HepG2 (cell line): Measurements from ENCODE around the gene ITGB2. TPM values are rescaled to one million over a fixed set of nuclear protein-coding genes. Genes with fewer than 3 reads are reported as not detected.
"Not testable (repeated sequence)": the region's sequence is repeated elsewhere in the genome, so short reads cannot be mapped to it uniquely, and the experiment has no call there.

Source experiments
- ATF7 ChIP-seq, 2 experiments: fragments of 450-650 bp in 1 of 2; sonication (generic) in 1 of 2; formaldehyde crosslinking in 1 of 2; IDR thresholded peaks; 2 replicates each; pipeline versions ENCODE4 v1.4.0 to v1.6.1; 2016 to 2020; ENCODE audit warnings: antibody characterized with exemption in 1 of 2, mild to moderate bottlenecking in 1 of 2, missing genetic modification reagents in 1 of 2
- ESRRA ChIP-seq: sonication (generic); formaldehyde crosslinking; IDR thresholded peaks from 2 replicates; pipeline ENCODE4 v1.5.1; 2020; ENCODE audit warnings: mild to moderate bottlenecking, low read depth, missing genetic modification reagents
- FOXO1 ChIP-seq: sonication (generic); formaldehyde crosslinking; IDR thresholded peaks from 2 replicates; pipeline ENCODE4 v1.4.0; 2020; ENCODE audit warnings: missing genetic modification reagents
- FOXP1 ChIP-seq, 2 experiments: fragments of 450-650 bp in 1 of 2; IDR thresholded peaks; 2 replicates each; pipeline ENCODE4 v1.6.1; 2017 to 2018; ENCODE audit warnings: antibody characterized with exemption in 1 of 2
- HHEX ChIP-seq: IDR thresholded peaks from 2 replicates; pipeline ENCODE4 v1.6.1; 2016; ENCODE audit warnings: control low read depth
- IRF2 ChIP-seq: IDR thresholded peaks from 2 replicates; pipeline ENCODE4 v1.6.1; 2018; ENCODE audit warnings: missing genetic modification reagents, missing compliant biosample characterization
- KDM3A ChIP-seq: IDR thresholded peaks from 2 replicates; pipeline ENCODE4 v1.6.1; 2018; ENCODE audit warnings: low read depth, missing compliant biosample characterization
- KDM6A ChIP-seq: IDR thresholded peaks from 2 replicates; pipeline ENCODE4 v1.6.1; 2016; ENCODE audit warnings: low read depth
- NR2C2 ChIP-seq: sonication (generic); formaldehyde crosslinking; IDR thresholded peaks from 2 replicates; pipeline ENCODE4 v1.4.0; 2020; ENCODE audit warnings: missing genetic modification reagents, mild to moderate bottlenecking, moderate library complexity, borderline replicate concordance
- PCBP1 ChIP-seq: fragments of 200-400 bp; formaldehyde crosslinking; IDR thresholded peaks from 2 replicates; pipeline ENCODE4 v1.6.1; 2017; ENCODE audit warnings: mild to moderate bottlenecking, low read depth, low read length, borderline replicate concordance
- SOX5 ChIP-seq: IDR thresholded peaks from 2 replicates; pipeline ENCODE4 v1.6.1; 2016; ENCODE audit warnings: borderline replicate concordance
- TFDP1 ChIP-seq: IDR thresholded peaks from 2 replicates; pipeline ENCODE4 v1.6.1; 2016; ENCODE audit warnings: missing compliant biosample characterization, missing genetic modification reagents, borderline replicate concordance
- XRCC5 ChIP-seq: fragments of 200-400 bp; formaldehyde crosslinking; optimal IDR thresholded peaks from 2 replicates; pipeline ENCODE3; 2017; ENCODE audit warnings: mild to moderate bottlenecking, low read length
- ZBTB7A ChIP-seq: sonication (generic); formaldehyde crosslinking; IDR thresholded peaks from 2 replicates; pipeline ENCODE4 v1.8.0; 2022; ENCODE audit warnings: mild to moderate bottlenecking, missing genetic modification reagents
- ZNF274 ChIP-seq: sonication (generic); formaldehyde crosslinking; IDR thresholded peaks from 2 replicates; pipeline ENCODE4 v1.5.1; 2020; ENCODE audit warnings: mild to moderate bottlenecking, missing genetic modification reagents
- ZNF281 ChIP-seq: sonication (generic); formaldehyde crosslinking; IDR thresholded peaks from 2 replicates; pipeline ENCODE4 v1.4.0; 2020; ENCODE audit warnings: missing genetic modification reagents, borderline replicate concordance
- ZNF503 ChIP-seq: sonication (generic); formaldehyde crosslinking; IDR thresholded peaks from 2 replicates; pipeline ENCODE4 v1.4.0; 2020; ENCODE audit warnings: missing genetic modification reagents
- ZNF740 ChIP-seq: sonication (generic); formaldehyde crosslinking; IDR thresholded peaks from 2 replicates; pipeline ENCODE4 v1.4.0; 2020; ENCODE audit warnings: missing genetic modification reagents
- ZNF749 ChIP-seq: sonication (generic); formaldehyde crosslinking; IDR thresholded peaks from 2 replicates; pipeline ENCODE4 v1.8.0; 2022; ENCODE audit warnings: mild to moderate bottlenecking, missing genetic modification reagents, moderate library complexity, borderline replicate concordance
- polyA plus RNA-seq, 8 experiments: library from polyadenylated mRNA; depleted of rRNA in 3 of 8; stranded (reverse) in 7 of 8; unstranded in 1 of 8; fragments of >200 nt; fragmentation: Illumina TruSeq in 4 of 8; extraction: Trizol in 4 of 8; gene quantifications; 2 replicates each; pipeline versions ENCODE4 v1.2.1 to v1.2.3, GENCODE V29; 2011 to 2016; ENCODE audit warnings: low read depth in 4 of 8, missing spikeins in 1 of 8, mixed read lengths in 1 of 8; ENCODE audit not compliant: insufficient read depth in 1 of 8
- total RNA-seq, 5 experiments: library from RNA; depleted of rRNA; stranded (reverse); fragments of >200 nt; fragmentation: Illumina TruSeq; extraction: Trizol; gene quantifications; 2 replicates each; pipeline ENCODE4 v1.2.3, GENCODE V29; 2016; ENCODE audit warnings: low read depth in 1 of 5

The ITGB2 gene
- total and polyA plus RNA-seq, 2 of the 13 experiments (the other 11 are each of a cell fraction or from before 2014, with no cell fraction given) = 4.2 to 18.0 TPM

- not testable (repeated sequence) for TF ChIP-seq ATF7, FOXP1 (IDR thresholded peaks at IDR 0.05)
- TF ChIP-seq ATF7 (CRISPR knock-in tag; IDR thresholded peaks at IDR 0.05) (peak; percentile 61; the same call in 1 of the 2 replicates), ZBTB7A (CRISPR knock-in tag) (peak; percentile 93), XRCC5 (peak; percentile 35), NR2C2 (peak; percentile 87), HHEX (CRISPR knock-in tag) (peak; percentile 9; the same call in 1 of the 2 replicates), ZNF281 (peak; percentile 60; the same call in 1 of the 2 replicates), KDM3A (peak; percentile 81; the same call in 1 of the 2 replicates), ESRRA (CRISPR knock-in tag) (peak; percentile 91), PCBP1 (peak; percentile 80; the same call in 1 of the 2 replicates), ZNF274 (CRISPR knock-in tag) (peak; percentile 11; the same call in 1 of the 2 replicates), SOX5 (CRISPR knock-in tag) (peak; percentile 29; the same call in 1 of the 2 replicates), TFDP1 (0 out of 2 replicates have a peak, but pooled peaks have one; percentile 26), ZNF749 (CRISPR knock-in tag) (0 out of 2 replicates have a peak, but pooled peaks have one; percentile 10), ZNF740 (CRISPR knock-in tag) (0 out of 2 replicates have a peak, but pooled peaks have one; percentile 14), FOXP1 (CRISPR knock-in tag; IDR thresholded peaks at IDR 0.05) (0 out of 2 replicates have a peak, but pooled peaks have one; percentile 30), KDM6A (CRISPR knock-in tag) (peak; percentile 91), FOXO1 (CRISPR knock-in tag) (0 out of 2 replicates have a peak, but pooled peaks have one; percentile 10), ZNF503 (CRISPR knock-in tag) (peak; percentile 54; the same call in 1 of the 2 replicates), IRF2 (CRISPR knock-in tag) (peak; percentile 71)
Measured at GRCh38 chr21:44912506-44913412, 7.9 kb downstream of the ITGB2 start (continued).
